Sigmoid colon (tissue), 7 donors: ENCODE measurements around the gene ADO. TPM values are rescaled to one million over a fixed set of nuclear protein-coding genes. Genes with fewer than 3 reads are reported as not detected.

Source experiments
- DNase-seq: peaks from one replicate; pipeline ENCODE4 v3.0.0-alpha.2; 2019
- H3K27ac ChIP-seq, 4 donors: fragments of 200-600 bp; sonication (generic); one replicate each; pipeline ENCODE4 v1.5.1; 2016 to 2019; ENCODE audit warnings: mild to moderate bottlenecking in 1 of 4
- H3K27me3 ChIP-seq, 3 donors: fragments of 200-600 bp; sonication (generic); one replicate each; pipeline ENCODE4 v1.5.1; 2019; ENCODE audit warnings: mild to moderate bottlenecking in 1 of 3
- H3K36me3 ChIP-seq, 4 donors: fragments of 200-600 bp; sonication (generic); one replicate each; pipeline ENCODE4 v1.5.1; 2016 to 2019
- H3K4me1 ChIP-seq, 4 donors: fragments of 200-600 bp; sonication (generic); one replicate each; pipeline ENCODE4 v1.5.1; 2017 to 2019
- H3K4me3 ChIP-seq, 4 donors: fragments of 200-600 bp; sonication (generic); one replicate each; pipeline ENCODE4 v1.5.1; 2017 to 2019; ENCODE audit warnings: mild to moderate bottlenecking in 2 of 4, moderate library complexity in 1 of 4
- H3K9me3 ChIP-seq, 4 donors: fragments of 200-600 bp in 3 of 4; sonication (generic) in 3 of 4; one replicate each; pipeline versions ENCODE4 v1.5.1 to v1.6.1; 2013 to 2019
- EP300 ChIP-seq, 4 donors: sonication (generic); formaldehyde crosslinking; IDR thresholded peaks; one replicate each; pipeline ENCODE4 v1.6.1; 2017; ENCODE audit warnings: antibody characterized with exemption in 4 of 4
- POLR2A ChIP-seq, 2 donors: fragments of 450-650 bp; IDR thresholded peaks; one replicate each; pipeline ENCODE4 v1.6.1; 2016; ENCODE audit warnings: antibody characterized with exemption in 2 of 2, mild to moderate bottlenecking in 2 of 2, moderate library complexity in 2 of 2
- POLR2AphosphoS5 ChIP-seq, 4 donors: sonication (generic); formaldehyde crosslinking; IDR thresholded peaks; one replicate each; pipeline ENCODE4 v1.6.1; 2017; ENCODE audit warnings: antibody characterized with exemption in 4 of 4
- WGBS, 2 donors: extraction: QIAGEN DNeasy Blood & Tissue Kit; methylation state at CpG; one replicate each; pipeline ENCODE4 v1.1.7; 2013; 5-methylcytosine and 5-hydroxymethylcytosine counted together
- intact Hi-C: fragments of 100-400 bp; cut with DNase I; formaldehyde crosslinking; loops from one replicate; pipeline ENCODE4 v1.15.1; 2023
- polyA plus RNA-seq, 3 donors: library from polyadenylated mRNA; stranded (reverse); fragments of 200-250 nt; gene quantifications; one replicate each; pipeline ENCODE4 v1.2.3, GENCODE V29; 2013
- total RNA-seq, 4 donors: library from RNA; depleted of rRNA; stranded (reverse); fragments of >200 nt; gene quantifications; one replicate each; pipeline ENCODE4 v1.1.0, GENCODE V29; 2016
- TF ChIP-seq, protein P1 (sequence below), 4 experiments: fragments of 450-650 bp in 3 of 4; fragments of 200-600 bp in 1 of 4; IDR thresholded peaks; one replicate each; pipeline ENCODE4 v1.5.1; 2016 to 2019; ENCODE audit warnings: antibody characterized with exemption in 4 of 4, mild to moderate bottlenecking in 3 of 4, moderate library complexity in 2 of 4
- donor health status: healthy with polysubstance abuse.
- donor health status: Bipolar disorder and iron deficiency.
- donor health status: healthy.

ADO gene
- total and polyA plus RNA-seq, 7 donors, result 5.4 to 18.9 (median 13.0) TPM

DNA sequence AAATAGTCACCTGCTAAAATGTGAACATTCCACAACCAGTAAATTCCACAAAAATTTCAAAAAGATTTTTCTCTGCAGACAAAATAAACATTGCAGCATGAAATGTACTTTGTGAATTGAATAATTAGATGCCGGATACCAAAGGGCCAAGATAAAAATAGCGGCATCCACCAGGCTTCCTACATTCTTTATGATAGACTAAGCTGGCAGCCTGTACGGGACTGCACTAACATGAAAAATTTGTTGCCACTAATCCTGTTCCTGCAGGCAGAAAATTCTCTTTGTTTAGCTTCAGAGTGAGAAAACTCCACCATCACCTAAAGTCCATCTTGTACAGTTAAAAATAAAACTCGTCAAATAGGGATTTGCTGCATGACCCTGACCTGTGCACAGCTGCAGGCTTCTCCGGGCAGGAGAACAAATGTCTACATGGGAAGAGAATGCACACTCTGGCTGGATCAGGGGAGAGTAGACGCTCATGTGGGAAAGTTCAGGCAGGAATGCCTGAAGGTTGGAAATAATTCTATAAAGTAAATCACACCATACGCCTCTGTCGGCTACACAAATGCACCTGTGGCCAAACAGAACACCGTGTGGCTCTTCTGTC, 15.6 kb upstream of the ADO start:
- Histone ChIP-seq H3K4me3 (no peak overlapping the region), H3K36me3 (no peaks in the 10 kb centered on the region), H3K9me3 (peaks cover 0 to 4% (median 0%) of the 10 kb centered on the region in 4 donors), H3K27ac (peak overlapping the region in 1 of 4 donors; percentile 34), H3K4me1 (peaks cover 0 to 8% (median 0%) of the 10 kb centered on the region in 4 donors), H3K27me3 (no peaks in the 10 kb centered on the region)
- intact Hi-C loops, result no loop called here
- WGBS, 2 donors, result 67 to 70% methylated on average over 9 of the region's 9 CpGs
- DNase-seq, result no peak
- TF ChIP-seq POLR2AphosphoS5 (IDR thresholded peaks at IDR 0.05), result no peak
- TF ChIP-seq, protein P1, sequence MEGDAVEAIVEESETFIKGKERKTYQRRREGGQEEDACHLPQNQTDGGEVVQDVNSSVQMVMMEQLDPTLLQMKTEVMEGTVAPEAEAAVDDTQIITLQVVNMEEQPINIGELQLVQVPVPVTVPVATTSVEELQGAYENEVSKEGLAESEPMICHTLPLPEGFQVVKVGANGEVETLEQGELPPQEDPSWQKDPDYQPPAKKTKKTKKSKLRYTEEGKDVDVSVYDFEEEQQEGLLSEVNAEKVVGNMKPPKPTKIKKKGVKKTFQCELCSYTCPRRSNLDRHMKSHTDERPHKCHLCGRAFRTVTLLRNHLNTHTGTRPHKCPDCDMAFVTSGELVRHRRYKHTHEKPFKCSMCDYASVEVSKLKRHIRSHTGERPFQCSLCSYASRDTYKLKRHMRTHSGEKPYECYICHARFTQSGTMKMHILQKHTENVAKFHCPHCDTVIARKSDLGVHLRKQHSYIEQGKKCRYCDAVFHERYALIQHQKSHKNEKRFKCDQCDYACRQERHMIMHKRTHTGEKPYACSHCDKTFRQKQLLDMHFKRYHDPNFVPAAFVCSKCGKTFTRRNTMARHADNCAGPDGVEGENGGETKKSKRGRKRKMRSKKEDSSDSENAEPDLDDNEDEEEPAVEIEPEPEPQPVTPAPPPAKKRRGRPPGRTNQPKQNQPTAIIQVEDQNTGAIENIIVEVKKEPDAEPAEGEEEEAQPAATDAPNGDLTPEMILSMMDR (IDR thresholded peaks at IDR 0.05), result no peak
- no peak for TF ChIP-seq EP300 (IDR thresholded peaks at IDR 0.05)
- no peak for TF ChIP-seq POLR2A (IDR thresholded peaks at IDR 0.05)

DNA sequence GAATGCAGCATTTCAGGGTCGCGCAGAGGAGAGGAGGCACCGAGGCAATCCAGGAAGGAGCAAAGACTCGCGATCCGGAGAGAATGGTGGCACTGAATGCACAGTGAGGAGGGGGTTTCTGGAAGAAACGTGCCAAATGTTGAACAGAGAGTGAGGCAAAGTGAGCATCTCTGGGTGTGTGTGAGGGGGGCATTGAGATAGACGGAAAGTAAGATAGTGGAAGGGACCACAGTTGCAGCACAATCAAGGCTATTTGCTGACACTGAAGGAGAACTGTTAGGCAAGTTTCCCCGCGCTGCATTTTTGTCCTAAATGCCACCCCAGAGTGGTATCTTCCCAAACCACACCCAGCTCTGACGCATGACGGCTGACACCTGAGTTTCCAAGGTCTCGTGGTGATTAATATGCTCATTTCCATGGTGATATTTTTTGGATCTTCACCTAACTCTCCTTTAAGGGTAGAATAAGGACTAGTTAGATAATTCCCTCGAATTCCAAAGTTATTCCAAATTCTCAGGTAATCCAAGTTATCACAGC, 14.4 kb upstream of the ADO start:
- peaks cover 0 to 8% (median 0%) of the 10 kb centered on the region in 4 donors for H3K4me1 ChIP-seq
- intact Hi-C loops, result no loop called here
- H3K36me3 ChIP-seq, result no peaks in the 10 kb centered on the region
- H3K27ac ChIP-seq, result no peak overlapping the region
- 75 to 81% methylated on average over 14 of the region's 14 CpGs for whole genome bisulfite sequencing, 2 donors
- H3K27me3 ChIP-seq, result no peaks in the 10 kb centered on the region
- H3K4me3 ChIP-seq, result no peak overlapping the region
- DNase-seq, result no peak
- TF ChIP-seq EP300 (IDR thresholded peaks at IDR 0.05), result no peak
- TF ChIP-seq POLR2A (IDR thresholded peaks at IDR 0.05), result no peak
- no peak for TF ChIP-seq POLR2AphosphoS5 (IDR thresholded peaks at IDR 0.05)
- TF ChIP-seq, protein P1 (IDR thresholded peaks at IDR 0.05), result no peak
- H3K9me3 ChIP-seq, result peaks cover 0 to 2% (median 0%) of the 10 kb centered on the region in 4 donors

DNA sequence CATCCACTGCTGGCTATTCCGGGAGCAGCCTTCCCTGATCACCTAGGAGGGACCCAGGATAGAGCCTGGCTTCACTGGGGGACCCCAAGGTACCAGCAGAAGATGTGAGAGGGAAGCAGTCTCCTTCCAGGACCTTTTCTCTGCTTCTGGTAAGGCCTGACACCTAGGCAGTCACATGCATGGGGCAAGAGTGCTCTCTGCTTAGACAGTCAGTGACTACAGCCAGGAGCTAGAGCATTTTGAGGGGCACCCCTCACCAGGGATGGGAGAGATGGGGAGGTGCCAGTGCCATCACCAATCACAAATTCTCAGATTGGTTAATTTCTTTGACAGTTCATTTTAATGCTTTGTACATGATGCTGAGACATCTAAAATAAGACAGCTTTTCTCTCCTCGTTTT, 13.9 kb upstream of the ADO start:
- H3K9me3 ChIP-seq, result no peaks in the 10 kb centered on the region
- H3K4me3 ChIP-seq, result no peak overlapping the region
- no peak for DNase-seq
- intact Hi-C loops, result no loop called here
- H3K27me3 ChIP-seq, result no peaks in the 10 kb centered on the region
- no peaks in the 10 kb centered on the region for H3K36me3 ChIP-seq
- peaks cover 0 to 8% (median 0%) of the 10 kb centered on the region in 4 donors for H3K4me1 ChIP-seq
- TF ChIP-seq, protein P1 (IDR thresholded peaks at IDR 0.05), result no peak
- no peak for TF ChIP-seq EP300 (IDR thresholded peaks at IDR 0.05)
- no peak for TF ChIP-seq POLR2AphosphoS5 (IDR thresholded peaks at IDR 0.05)
- no peak for TF ChIP-seq POLR2A (IDR thresholded peaks at IDR 0.05)
- WGBS, 2 donors, result 66 to 86% methylated on average over 2 of the region's 2 CpGs
- H3K27ac ChIP-seq, result no peak overlapping the region

DNA sequence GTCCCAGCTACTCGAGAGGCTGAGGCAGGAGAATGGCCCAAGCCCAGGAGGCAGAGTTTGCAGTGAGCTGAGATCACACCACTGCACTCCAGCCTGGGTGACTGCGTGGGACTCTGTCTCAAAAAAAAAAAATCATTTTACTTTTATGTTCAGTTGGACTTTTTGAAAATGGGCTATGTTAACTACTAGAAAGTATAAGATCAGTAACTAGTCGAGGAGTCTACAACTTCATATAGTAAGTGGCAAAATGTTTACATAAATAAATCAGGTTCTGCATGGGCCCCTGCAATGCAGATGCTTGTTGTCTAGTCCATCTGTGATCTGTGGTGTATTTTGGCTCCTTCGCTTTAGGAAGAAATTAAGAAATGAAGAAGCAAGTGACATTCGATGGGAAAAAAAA, 12.3 kb upstream of the ADO start:
- Histone ChIP-seq H3K36me3 (no peaks in the 10 kb centered on the region), H3K4me3 (no peak overlapping the region), H3K27me3 (no peaks in the 10 kb centered on the region), H3K9me3 (no peaks in the 10 kb centered on the region), H3K4me1 (peaks cover 0 to 8% (median 0%) of the 10 kb centered on the region in 4 donors), H3K27ac (no peak overlapping the region)
- no peak for TF ChIP-seq POLR2A (IDR thresholded peaks at IDR 0.05)
- TF ChIP-seq POLR2AphosphoS5 (IDR thresholded peaks at IDR 0.05), result no peak
- no peak for TF ChIP-seq EP300 (IDR thresholded peaks at IDR 0.05)
- TF ChIP-seq, protein P1 (IDR thresholded peaks at IDR 0.05), result no peak
- no peak for DNase-seq
- intact Hi-C loops, result no loop called here
- 86% methylated on average over 5 of the region's 5 CpGs for WGBS, 2 donors
